Activated CD4-positive, alpha-beta T cell treated with anti-CD3 and anti-CD28 coated beads for 48 hours (primary cell): ENCODE measurements around the gene EIF1.

Source experiments
- DNase-seq: peaks from one replicate; pipeline ENCODE4 v3.0.0-alpha.2; 2020

Gene EIF1

GRCh38 chr17:41738077-41738800 lies 49.6 kb downstream of the EIF1 start:
- peak; percentile 88 for DNase-seq

GRCh38 chr17:41738801-41739112 lies 50.1 kb downstream of the EIF1 start:
- DNase-seq, result no peak

- DNase-seq, result no peak
These were observed 51.1 kb downstream of the EIF1 start for GRCh38 chr17:41739661-41740352.

GRCh38 chr17:41740506-41740905 lies 51.8 kb downstream of the EIF1 start:
- no peak for DNase-seq

GRCh38 chr17:41741709-41742108 lies 53.0 kb downstream of the EIF1 start:
- DNase-seq, result no peak
